Breast epithelium (tissue), 3 donors: ENCODE data around the gene ZNF496.
"Not testable (repeated sequence)": the region's sequence is repeated elsewhere in the genome, so short reads cannot be mapped to it uniquely, and the experiment has no call there.

ENCODE experiments used
- POLR2AphosphoS5 ChIP-seq, 3 donors: sonication (generic); formaldehyde crosslinking; IDR thresholded peaks; one replicate each; pipeline ENCODE4 v1.6.1; 2017; ENCODE audit warnings: antibody characterized with exemption in 3 of 3
- TF ChIP-seq, protein P1 (sequence below), 3 donors: fragments of 450-650 bp; IDR thresholded peaks; one replicate each; pipeline ENCODE4 v1.5.1; 2016 to 2017; ENCODE audit warnings: antibody characterized with exemption in 3 of 3, mild to moderate bottlenecking in 3 of 3, moderate library complexity in 3 of 3

GRCh38 chr1:247366345-247366744, 34.7 kb upstream of the ZNF496 start:
- not testable (repeated sequence) for TF ChIP-seq POLR2AphosphoS5 (IDR thresholded peaks at IDR 0.05)
- TF ChIP-seq, protein P1, sequence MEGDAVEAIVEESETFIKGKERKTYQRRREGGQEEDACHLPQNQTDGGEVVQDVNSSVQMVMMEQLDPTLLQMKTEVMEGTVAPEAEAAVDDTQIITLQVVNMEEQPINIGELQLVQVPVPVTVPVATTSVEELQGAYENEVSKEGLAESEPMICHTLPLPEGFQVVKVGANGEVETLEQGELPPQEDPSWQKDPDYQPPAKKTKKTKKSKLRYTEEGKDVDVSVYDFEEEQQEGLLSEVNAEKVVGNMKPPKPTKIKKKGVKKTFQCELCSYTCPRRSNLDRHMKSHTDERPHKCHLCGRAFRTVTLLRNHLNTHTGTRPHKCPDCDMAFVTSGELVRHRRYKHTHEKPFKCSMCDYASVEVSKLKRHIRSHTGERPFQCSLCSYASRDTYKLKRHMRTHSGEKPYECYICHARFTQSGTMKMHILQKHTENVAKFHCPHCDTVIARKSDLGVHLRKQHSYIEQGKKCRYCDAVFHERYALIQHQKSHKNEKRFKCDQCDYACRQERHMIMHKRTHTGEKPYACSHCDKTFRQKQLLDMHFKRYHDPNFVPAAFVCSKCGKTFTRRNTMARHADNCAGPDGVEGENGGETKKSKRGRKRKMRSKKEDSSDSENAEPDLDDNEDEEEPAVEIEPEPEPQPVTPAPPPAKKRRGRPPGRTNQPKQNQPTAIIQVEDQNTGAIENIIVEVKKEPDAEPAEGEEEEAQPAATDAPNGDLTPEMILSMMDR (IDR thresholded peaks at IDR 0.05) = not testable (repeated sequence)
